Glutamatergic neuron (in vitro differentiated cells): ENCODE data around the gene GIGYF1. TPM values are rescaled to one million over a fixed set of nuclear protein-coding genes. Genes with fewer than 3 reads are reported as not detected.
A peak's percentile ranks its signal among the peaks of the same experiment; 100 is the strongest.

Source experiments
- DNase-seq: peaks from one replicate; pipeline ENCODE4 v3.0.0; 2022
- H3K27ac Mint-ChIP-seq: one replicate; pipeline ENCODE4 v1.8.0; 2020; ENCODE audit warnings: mild to moderate bottlenecking, mixed read lengths, inconsistent platforms; ENCODE audit not compliant: unreplicated experiment
- H3K27me3 Mint-ChIP-seq: one replicate; pipeline ENCODE4 v1.8.0; 2020; ENCODE audit warnings: mild to moderate bottlenecking, moderate library complexity, mixed read lengths, inconsistent platforms; ENCODE audit not compliant: unreplicated experiment
- H3K36me3 Mint-ChIP-seq: one replicate; pipeline ENCODE4 v1.8.0; 2020; ENCODE audit warnings: mild to moderate bottlenecking, mixed read lengths, inconsistent platforms; ENCODE audit not compliant: unreplicated experiment
- H3K4me1 Mint-ChIP-seq: one replicate; pipeline ENCODE4 v1.8.0; 2020; ENCODE audit warnings: mild to moderate bottlenecking, low read depth, mixed read lengths, inconsistent platforms; ENCODE audit not compliant: unreplicated experiment
- H3K4me3 Mint-ChIP-seq: one replicate; pipeline ENCODE4 v1.8.0; 2020; ENCODE audit warnings: mild to moderate bottlenecking, mixed read lengths, inconsistent platforms; ENCODE audit not compliant: unreplicated experiment
- H3K9me3 Mint-ChIP-seq: one replicate; pipeline ENCODE4 v1.8.0; 2020; ENCODE audit warnings: mild to moderate bottlenecking, moderate library complexity, mixed read lengths, inconsistent platforms; ENCODE audit not compliant: unreplicated experiment
- CTCF ChIP-seq: fragments of 200-600 bp; sonication (generic); IDR thresholded peaks from one replicate; pipeline ENCODE4 v1.5.0; 2021; ENCODE audit not compliant: partially characterized antibody, unreplicated experiment
- total RNA-seq: library from RNA; stranded (reverse); fragmentation: NEBNext Ultra II Directional; extraction: Animal tissue kit (Norgen Biotek cat#: 25700); gene quantifications from one replicate; pipeline ENCODE4 v1.2.1, GENCODE V29; 2021; ENCODE audit not compliant: unreplicated experiment

Gene GIGYF1
- total RNA-seq, 1 donor from 2014 or later = 79.6 TPM

GRCh38 chr7:100640517-100641440 lies 53.3 kb downstream of the GIGYF1 start:
- TF ChIP-seq CTCF = no peak
- Mint-ChIP-seq H3K27me3 (peaks cover 6% of the 10 kb centered on the region), H3K9me3 (peaks cover 2% of the 10 kb centered on the region), H3K27ac (no peak overlapping the region), H3K36me3 (no peaks in the 10 kb centered on the region), H3K4me3 (no peak overlapping the region), H3K4me1 (peaks cover 3% of the 10 kb centered on the region)
- no peak for DNase-seq

- no peak for DNase-seq
- Mint-ChIP-seq H3K4me3 (no peak overlapping the region), H3K36me3 (no peaks in the 10 kb centered on the region), H3K27me3 (peaks cover 6% of the 10 kb centered on the region), H3K9me3 (peaks cover under 1% of the 10 kb centered on the region), H3K4me1 (peaks cover 3% of the 10 kb centered on the region), H3K27ac (no peak overlapping the region)
- no peak for TF ChIP-seq CTCF
Observed at GRCh38 chr7:100639995-100640516, 54.0 kb downstream of the GIGYF1 start.

GRCh38 chr7:100632951-100633717 lies 60.9 kb downstream of the GIGYF1 start:
- Mint-ChIP-seq H3K9me3 (peaks cover 2% of the 10 kb centered on the region), H3K27me3 (peaks cover 20% of the 10 kb centered on the region), H3K27ac (no peak overlapping the region), H3K4me3 (peak overlapping the region; percentile 86), H3K36me3 (no peaks in the 10 kb centered on the region), H3K4me1 (no peaks in the 10 kb centered on the region)
- peak; percentile 57 for DNase-seq
- peak; percentile 17 for TF ChIP-seq CTCF

- Mint-ChIP-seq H3K4me3 (no peak overlapping the region), H3K27ac (no peak overlapping the region), H3K9me3 (peaks cover 5% of the 10 kb centered on the region), H3K36me3 (no peaks in the 10 kb centered on the region), H3K27me3 (peaks cover 26% of the 10 kb centered on the region), H3K4me1 (no peaks in the 10 kb centered on the region)
- no peak for DNase-seq
- TF ChIP-seq CTCF = no peak
Observed at GRCh38 chr7:100630066-100630465, 64.0 kb downstream of the GIGYF1 start.

Other genes starting within 250 kb of the GIGYF1 start
- 1.7 TPM for gene SPACDR, start 230.0 kb downstream of the GIGYF1 start, total RNA-seq
- 39.6 TPM for gene TSC22D4, start 215.0 kb downstream of the GIGYF1 start, total RNA-seq
- gene NYAP1, start 210.3 kb downstream of the GIGYF1 start, total RNA-seq = 36.6 TPM
- gene AGFG2, start 155.0 kb downstream of the GIGYF1 start, total RNA-seq = 5.7 TPM
- 8.0 TPM for gene SAP25, start 120.3 kb downstream of the GIGYF1 start, total RNA-seq
- 166 TPM for gene LRCH4, start 108.1 kb downstream of the GIGYF1 start, total RNA-seq
- 0.49 TPM for gene FBXO24, start 107.9 kb downstream of the GIGYF1 start, total RNA-seq
- gene PCOLCE, start 91.9 kb downstream of the GIGYF1 start, total RNA-seq = 33.9 TPM
- gene MOSPD3, start 81.7 kb downstream of the GIGYF1 start, total RNA-seq = 37.1 TPM
- gene TFR2, start 52.7 kb downstream of the GIGYF1 start, total RNA-seq = 5.1 TPM
- 95.2 TPM for gene ACTL6B, start 37.8 kb downstream of the GIGYF1 start, total RNA-seq
- gene GNB2, start 20.5 kb downstream of the GIGYF1 start, total RNA-seq = 275 TPM
- 35.8 TPM for gene POP7, start 11.9 kb upstream of the GIGYF1 start, total RNA-seq
- gene EPO, start 26.2 kb upstream of the GIGYF1 start, total RNA-seq = not detected
- not detected for gene ZAN, start 39.3 kb upstream of the GIGYF1 start, total RNA-seq
- 21.5 TPM for gene EPHB4, start 133.3 kb upstream of the GIGYF1 start, total RNA-seq
- gene SLC12A9, start 158.5 kb upstream of the GIGYF1 start, total RNA-seq = 36.7 TPM
- 13.1 TPM for gene TRIP6, start 173.1 kb upstream of the GIGYF1 start, total RNA-seq
- gene SRRT, start 180.9 kb upstream of the GIGYF1 start, total RNA-seq = 213 TPM
- 3.2 TPM for gene UFSP1, start 195.5 kb upstream of the GIGYF1 start, total RNA-seq
- gene ACHE, start 201.6 kb upstream of the GIGYF1 start, total RNA-seq = 30.0 TPM